ENCODE measurements around the gene PIP4K2A. TPM values are rescaled to one million over a fixed set of nuclear protein-coding genes. Genes with fewer than 3 reads are reported as not detected.
"Not testable (repeated sequence)": the region's sequence is repeated elsewhere in the genome, so short reads cannot be mapped to it uniquely, and the experiment has no call there.

PIP4K2A gene
- total RNA-seq, 6 experiments from 2014 or later: 50.1 to 67.9 (median 58.9) TPM

GRCh38 chr10:22518167-22518724 is 196.1 kb downstream of the PIP4K2A start:
- TF ChIP-seq CTCF (IDR thresholded peaks at IDR 0.05): no peak
- Mint-ChIP-seq H3K4me1 (ENCODE audit: low read depth) (no peaks in the 10 kb centered on the region), H3K36me3 (ENCODE audit: low read depth) (no peaks in the 10 kb centered on the region), H3K9me3 (peaks cover 8% of the 10 kb centered on the region; the same call in 1 of the 2 replicates), H3K27me3 (ENCODE audit: insufficient read depth) (peaks cover 6% of the 10 kb centered on the region), H3K27ac (no peak overlapping the region), H3K4me3 (no peak overlapping the region)
- DNase-seq: no peak

- H3K9me3 Mint-ChIP-seq: no peaks in the 10 kb centered on the region
- TF ChIP-seq CTCF (IDR thresholded peaks at IDR 0.05): no peak
- H3K27me3 Mint-ChIP-seq (ENCODE audit: insufficient read depth): peaks cover 19% of the 10 kb centered on the region
- no peak overlapping the region for H3K27ac Mint-ChIP-seq
- no peaks in the 10 kb centered on the region for H3K4me1 Mint-ChIP-seq (ENCODE audit: low read depth)
- H3K36me3 Mint-ChIP-seq (ENCODE audit: low read depth): no peaks in the 10 kb centered on the region
- H3K4me3 Mint-ChIP-seq: no peak overlapping the region
- DNase-seq: no peak
Observed at GRCh38 chr10:22515009-22515408, 199.4 kb downstream of the PIP4K2A start.

GRCh38 chr10:22514414-22514758 is 200.0 kb downstream of the PIP4K2A start:
- not testable (repeated sequence) for H3K4me3 Mint-ChIP-seq; H3K4me1 Mint-ChIP-seq (ENCODE audit: low read depth); H3K9me3 Mint-ChIP-seq; H3K36me3 Mint-ChIP-seq (ENCODE audit: low read depth); H3K27ac Mint-ChIP-seq; DNase-seq
- peaks cover 22% of the 10 kb centered on the region for H3K27me3 Mint-ChIP-seq (ENCODE audit: insufficient read depth)

- TF ChIP-seq CTCF (IDR thresholded peaks at IDR 0.05): 0 out of 2 replicates have a peak, but pooled peaks have one; percentile 23
- H3K36me3 Mint-ChIP-seq (ENCODE audit: low read depth); DNase-seq; H3K27ac Mint-ChIP-seq; H3K9me3 Mint-ChIP-seq; H3K4me1 Mint-ChIP-seq (ENCODE audit: low read depth): not testable (repeated sequence)
- H3K4me3 Mint-ChIP-seq: peak overlapping the region; percentile 14; the same call in 1 of the 2 replicates
- H3K27me3 Mint-ChIP-seq (ENCODE audit: insufficient read depth): peaks cover 22% of the 10 kb centered on the region
Observed at GRCh38 chr10:22513483-22514413, 200.6 kb downstream of the PIP4K2A start.

- not testable (repeated sequence) for H3K4me3 Mint-ChIP-seq; H3K36me3 Mint-ChIP-seq (ENCODE audit: low read depth); H3K27ac Mint-ChIP-seq; H3K4me1 Mint-ChIP-seq (ENCODE audit: low read depth); H3K9me3 Mint-ChIP-seq; DNase-seq
- peaks cover 24% of the 10 kb centered on the region for H3K27me3 Mint-ChIP-seq (ENCODE audit: insufficient read depth)
Observed at GRCh38 chr10:22512015-22512414, 202.4 kb downstream of the PIP4K2A start.

- H3K9me3 Mint-ChIP-seq; H3K4me1 Mint-ChIP-seq (ENCODE audit: low read depth); H3K27ac Mint-ChIP-seq; DNase-seq; H3K36me3 Mint-ChIP-seq (ENCODE audit: low read depth); H3K4me3 Mint-ChIP-seq: not testable (repeated sequence)
- H3K27me3 Mint-ChIP-seq (ENCODE audit: insufficient read depth): peaks cover 33% of the 10 kb centered on the region
Observed at GRCh38 chr10:22508214-22508613, 206.2 kb downstream of the PIP4K2A start.
